ENCODE measurements around the gene PCDHA1.

Gene PCDHA1

GRCh38 chr5:140923601-140924000, 137.7 kb downstream of the PCDHA1 start:
- no peak for DNase-seq (ENCODE audit: low spot score)

DNA sequence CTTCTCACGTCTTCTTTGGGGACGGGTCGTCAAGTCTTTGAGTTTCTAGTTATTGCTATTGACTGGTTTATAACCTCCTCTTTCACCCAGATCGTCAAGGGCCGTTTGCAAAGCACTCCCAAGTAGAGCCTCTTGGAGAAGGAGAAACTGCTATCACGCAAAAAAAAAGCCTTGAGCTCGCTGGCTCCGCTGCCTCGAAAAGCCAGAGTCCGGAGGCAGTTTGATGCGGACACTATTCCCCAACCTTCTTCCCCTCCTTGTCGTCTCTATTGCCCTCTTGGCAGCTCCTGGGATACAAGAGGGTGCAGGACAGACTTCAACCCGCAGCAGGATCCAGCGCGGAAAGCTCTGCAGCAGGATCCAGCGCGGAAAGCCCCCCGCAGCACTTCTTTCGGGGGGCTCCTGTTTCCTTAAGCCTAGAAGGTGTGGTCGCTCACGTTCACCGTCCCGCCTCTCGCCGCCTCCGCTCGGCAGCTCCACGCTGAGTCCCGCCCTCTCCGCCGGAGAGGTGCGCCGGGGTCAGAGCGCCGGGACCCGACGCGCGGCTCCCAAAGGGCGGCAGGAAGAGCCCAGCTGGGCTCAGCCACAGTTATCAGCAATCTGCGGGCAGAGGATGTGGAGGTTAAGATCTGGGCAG, 140.0 kb downstream of the PCDHA1 start, which contains the start of gene PCDHAC1:
Gene PCDHAC1, plus strand, starts transcription at position 494 of the 637 bp plus-strand sequence. CDS start 594 bp downstream, outside the sequence.
- no peak for DNase-seq (ENCODE audit: low spot score)

DNA sequence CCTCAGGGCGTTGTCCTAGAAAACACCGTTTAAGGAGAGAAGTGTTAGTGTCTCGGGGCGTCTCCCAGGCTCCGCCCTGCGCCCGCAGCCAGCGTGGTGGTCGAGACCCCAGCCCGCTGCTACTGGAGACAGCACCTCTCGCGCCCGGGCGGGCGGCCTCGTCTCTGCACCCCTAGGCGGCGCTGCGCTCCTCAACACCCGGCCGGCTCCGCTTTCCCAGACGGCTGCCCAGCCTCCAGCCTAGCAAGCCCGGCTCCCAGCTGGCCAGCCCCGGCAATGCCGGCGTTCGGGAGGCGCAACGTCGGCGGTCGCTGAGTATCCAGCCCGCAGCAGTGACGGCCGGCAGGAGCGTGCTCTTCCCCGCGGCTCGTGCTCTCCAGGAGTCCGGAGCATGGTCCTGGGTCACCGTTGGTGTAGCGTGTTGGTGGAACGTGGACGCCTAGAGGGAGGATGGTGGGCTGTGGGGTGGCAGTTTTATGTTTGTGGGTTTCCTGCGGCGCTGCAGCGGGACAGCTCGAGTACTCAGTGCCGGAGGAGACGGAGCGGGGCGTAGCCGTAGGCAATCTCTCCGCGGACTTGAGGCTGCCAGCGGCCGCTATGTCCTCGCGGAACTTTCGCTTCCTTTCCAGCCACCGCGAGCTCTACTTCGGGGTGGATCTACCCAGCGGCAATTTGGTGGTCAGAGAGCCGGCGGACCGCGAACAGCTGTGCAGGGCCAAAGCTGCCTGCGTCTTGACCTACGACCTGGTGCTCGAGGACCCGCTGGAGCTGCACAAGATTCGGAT, 140.7 kb downstream of the PCDHA1 start:
- no peak for DNase-seq (ENCODE audit: low spot score)

GRCh38 chr5:140927228-140927573, 141.3 kb downstream of the PCDHA1 start:
- no peak for DNase-seq (ENCODE audit: low spot score)

GRCh38 chr5:140934964-140935606, 149.1 kb downstream of the PCDHA1 start:
- no peak for DNase-seq (ENCODE audit: low spot score)

- DNase-seq (ENCODE audit: low spot score): no peak
Observed at GRCh38 chr5:140946578-140946977, 160.6 kb downstream of the PCDHA1 start.

DNA sequence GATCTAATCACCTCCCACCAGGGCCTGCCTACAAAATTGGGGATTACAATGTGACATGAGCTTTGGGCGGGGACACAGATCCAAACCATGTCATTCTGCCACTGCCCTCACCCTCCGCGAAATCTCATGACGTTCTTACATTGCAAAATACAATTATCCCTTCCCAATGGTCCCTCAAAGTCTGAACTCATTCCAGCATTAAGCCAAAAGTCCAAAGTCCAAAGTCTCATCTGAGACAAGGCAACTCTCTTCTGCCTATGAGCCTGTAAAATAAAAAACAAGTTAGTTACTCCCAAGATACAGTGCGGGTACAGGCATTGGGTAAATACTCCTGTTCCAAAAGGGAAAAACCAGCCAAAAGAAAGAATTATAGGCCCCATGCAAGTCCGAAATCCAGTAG, 165.7 kb downstream of the PCDHA1 start:
- DNase-seq (ENCODE audit: low spot score): no peak

- no peak for DNase-seq (ENCODE audit: low spot score)
Observed at GRCh38 chr5:140953234-140953633, 167.3 kb downstream of the PCDHA1 start.

GRCh38 chr5:140962190-140962589, 176.2 kb downstream of the PCDHA1 start:
- DNase-seq (ENCODE audit: low spot score): no peak

DNA sequence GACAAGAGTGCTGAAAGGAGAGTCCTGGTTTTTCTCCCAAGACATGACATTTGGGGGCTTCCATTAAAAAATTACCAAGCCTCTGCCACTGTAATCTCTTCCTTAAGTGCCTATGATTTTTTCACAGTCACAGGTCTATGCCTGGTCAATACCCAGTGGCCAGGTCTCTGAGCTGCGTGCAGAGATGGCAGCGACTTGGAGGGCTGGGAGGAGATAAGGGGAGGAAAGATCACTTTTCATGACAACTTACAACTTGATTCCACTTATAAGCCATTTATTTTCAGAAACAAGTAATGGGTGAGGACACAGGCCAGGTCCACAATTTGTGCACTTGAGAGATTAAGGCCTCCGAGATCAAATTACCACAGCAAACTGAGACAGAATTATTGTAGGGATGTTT, 178.4 kb downstream of the PCDHA1 start:
- no peak for DNase-seq (ENCODE audit: low spot score)

DNA sequence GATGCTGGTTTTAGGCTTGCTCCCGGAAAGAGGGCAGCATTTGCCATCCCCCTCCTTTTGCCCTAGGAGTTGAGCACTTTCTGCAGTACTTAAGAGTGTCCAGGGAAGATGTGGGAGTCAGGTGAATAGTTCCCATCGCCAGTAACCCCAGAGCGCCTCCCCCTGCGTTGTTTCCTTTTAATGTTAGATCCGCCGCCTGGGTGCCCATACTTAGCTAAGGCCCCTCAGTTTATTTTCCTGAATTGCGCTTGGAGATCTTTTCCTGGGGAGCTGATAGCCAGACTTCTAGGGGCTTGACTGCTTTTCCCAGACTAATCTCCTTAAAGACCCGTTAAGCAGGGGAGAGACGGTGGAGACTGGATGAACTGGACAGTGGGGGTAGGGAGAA, 180.0 kb downstream of the PCDHA1 start:
- no peak for DNase-seq (ENCODE audit: low spot score)

DNA sequence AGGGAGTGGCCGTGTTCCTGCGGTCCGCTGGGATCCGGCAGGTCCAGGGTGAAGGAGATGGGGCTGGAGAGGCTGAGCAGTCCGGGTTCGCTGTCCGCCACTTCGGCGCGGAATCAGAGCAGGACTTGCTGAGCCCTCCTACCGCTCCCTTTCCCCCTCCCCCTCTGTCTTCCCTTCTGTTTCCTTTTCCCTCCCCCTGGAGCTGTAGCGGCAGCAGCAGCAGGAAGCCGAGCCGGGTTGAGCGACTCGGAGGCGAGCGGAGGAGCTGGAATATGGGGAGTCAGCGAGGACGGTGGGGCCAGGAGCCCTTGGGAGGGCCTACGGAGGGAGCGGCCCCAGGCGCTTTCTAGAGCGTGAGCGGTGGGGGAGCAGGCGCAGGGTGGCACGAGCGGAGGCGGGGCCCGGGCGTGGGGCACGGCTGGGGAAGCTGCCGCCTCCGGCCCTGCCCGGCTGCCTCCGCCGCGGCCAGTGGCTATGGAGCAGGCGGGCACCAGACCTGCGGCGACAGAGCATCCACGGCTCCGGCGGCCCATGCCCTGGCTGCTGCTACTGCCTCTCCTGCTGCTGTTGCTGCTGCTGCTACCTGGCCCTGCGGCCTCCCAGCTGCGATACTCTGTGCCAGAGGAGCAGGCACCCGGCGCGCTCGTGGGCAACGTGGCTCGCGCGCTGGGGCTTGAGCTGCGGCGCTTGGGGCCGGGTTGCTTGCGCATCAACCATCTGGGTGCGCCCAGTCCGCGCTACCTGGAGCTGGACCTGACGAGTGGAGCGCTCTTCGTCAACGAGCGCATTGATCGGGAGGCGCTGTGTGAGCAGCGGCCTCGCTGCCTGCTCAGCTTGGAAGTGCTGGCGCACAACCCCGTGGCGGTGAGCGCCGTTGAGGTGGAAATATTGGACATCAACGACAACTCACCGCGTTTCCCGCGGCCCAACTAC, 180.6 kb downstream of the PCDHA1 start, which contains the start of gene PCDHAC2:
Gene PCDHAC2, plus strand, starts transcription at position 184 of the 933 bp plus-strand sequence. Its CDS starts 291 bp downstream, at position 475.
- no peak for DNase-seq (ENCODE audit: low spot score)

DNA sequence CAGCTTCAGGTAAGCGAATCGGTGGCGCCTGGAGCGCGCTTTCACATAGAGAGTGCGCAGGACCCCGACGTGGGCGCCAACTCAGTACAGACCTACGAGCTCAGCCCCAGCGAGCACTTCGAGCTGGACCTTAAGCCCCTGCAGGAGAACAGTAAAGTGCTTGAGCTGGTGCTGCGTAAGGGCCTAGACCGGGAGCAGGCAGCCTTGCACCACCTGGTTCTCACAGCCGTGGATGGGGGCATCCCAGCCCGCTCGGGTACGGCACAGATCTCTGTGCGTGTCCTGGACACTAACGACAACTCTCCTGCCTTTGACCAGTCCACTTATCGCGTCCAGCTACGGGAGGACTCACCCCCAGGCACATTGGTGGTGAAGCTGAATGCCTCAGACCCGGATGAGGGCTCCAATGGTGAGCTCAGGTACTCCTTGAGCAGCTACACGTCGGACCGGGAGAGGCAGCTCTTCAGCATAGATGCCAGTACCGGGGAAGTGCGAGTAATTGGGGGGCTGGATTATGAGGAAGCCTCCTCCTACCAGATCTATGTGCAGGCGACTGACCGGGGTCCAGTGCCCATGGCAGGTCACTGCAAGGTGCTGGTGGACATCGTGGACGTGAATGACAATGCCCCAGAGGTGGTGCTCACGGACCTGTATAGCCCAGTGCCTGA, 181.4 kb downstream of the PCDHA1 start:
- DNase-seq (ENCODE audit: low spot score): no peak

DNA sequence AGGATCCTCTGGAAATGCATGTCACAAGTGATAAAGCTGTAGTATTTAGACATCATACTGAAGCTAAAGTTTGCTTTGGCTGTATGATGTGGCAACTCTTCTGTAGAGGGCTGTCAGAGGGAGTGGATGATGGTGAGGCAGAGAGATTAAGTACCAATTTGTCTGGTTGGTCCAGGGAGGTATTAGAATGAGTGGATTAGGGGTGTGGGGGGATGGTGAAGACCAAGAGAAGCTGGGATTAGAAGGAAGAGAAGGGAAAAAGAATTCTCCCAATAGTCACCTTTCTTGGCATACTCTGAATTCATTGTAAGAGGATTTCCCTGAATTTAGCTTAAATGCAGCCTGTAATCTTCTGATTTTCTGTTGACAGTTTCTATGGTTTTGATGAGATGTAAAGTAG, 183.9 kb downstream of the PCDHA1 start:
- DNase-seq (ENCODE audit: low spot score): no peak

DNA sequence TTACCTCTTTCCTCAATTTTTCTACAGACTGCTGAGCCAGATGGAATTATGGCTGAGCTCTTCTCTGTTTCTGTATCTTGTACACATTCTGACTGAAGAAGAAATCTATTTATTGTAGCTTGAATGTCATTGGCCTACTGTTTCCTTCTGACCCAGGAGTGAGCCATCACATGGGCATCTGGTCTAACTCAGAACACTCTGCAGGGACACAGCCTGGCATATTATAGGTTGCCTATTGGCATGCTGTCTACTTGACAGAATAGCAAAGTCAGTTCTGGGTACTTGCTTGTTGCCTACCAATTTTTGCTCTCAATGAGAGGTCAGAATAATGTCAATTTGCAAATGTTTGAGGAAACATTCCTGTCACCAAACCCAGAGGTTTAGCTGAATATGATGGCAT, 187.6 kb downstream of the PCDHA1 start:
- DNase-seq (ENCODE audit: low spot score): no peak

- no peak for DNase-seq (ENCODE audit: low spot score)
Observed at GRCh38 chr5:140977003-140977402, 191.1 kb downstream of the PCDHA1 start.

GRCh38 chr5:140978260-140978659, 192.3 kb downstream of the PCDHA1 start:
- DNase-seq (ENCODE audit: low spot score): no peak

DNA sequence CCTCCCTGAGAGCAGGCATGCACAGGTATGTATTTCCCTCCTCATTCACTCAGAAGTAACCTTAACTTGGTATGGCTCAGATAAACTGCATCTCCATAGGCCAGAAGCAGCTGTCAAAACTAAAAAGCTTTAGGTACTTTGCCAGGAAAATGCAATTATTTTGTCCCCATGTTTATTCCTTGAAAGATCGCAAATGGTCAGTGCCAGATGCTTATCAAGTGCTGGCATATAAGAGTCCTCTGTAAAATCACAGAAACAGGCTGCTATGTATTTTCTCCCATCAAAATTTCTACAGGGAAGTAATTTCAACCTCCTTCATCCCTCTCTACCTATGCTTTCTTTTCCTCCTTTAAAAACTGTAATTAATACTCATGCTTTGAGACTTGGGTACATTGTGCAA, 193.0 kb downstream of the PCDHA1 start:
- DNase-seq (ENCODE audit: low spot score): no peak

- no peak for DNase-seq (ENCODE audit: low spot score)
Observed at GRCh38 chr5:140982083-140982716, 196.3 kb downstream of the PCDHA1 start.

GRCh38 chr5:140986117-140986521, 200.2 kb downstream of the PCDHA1 start:
- DNase-seq (ENCODE audit: low spot score): no peak

- DNase-seq (ENCODE audit: low spot score): no peak
Observed at GRCh38 chr5:140988100-140988499, 202.2 kb downstream of the PCDHA1 start.
